Epithelial cell of esophagus (primary cell): ENCODE results near the gene ABCB1.

Experiments
- DNase-seq: peaks from one replicate; pipeline ENCODE4 v3.0.0; 2010; ENCODE audit warnings: low read depth
- H3K4me3 ChIP-seq: 2 replicates; pipeline ENCODE4 v1.5.1; 2011; ENCODE audit warnings: mild to moderate bottlenecking, low read length, control low read depth
- TF ChIP-seq, protein P1 (sequence below): IDR thresholded peaks from 2 replicates; pipeline ENCODE4 v1.5.1; 2011; ENCODE audit warnings: low read depth, mild to moderate bottlenecking, low read length, control low read depth, inconsistent platforms; ENCODE audit not compliant: insufficient read depth; ENCODE audit errors: missing control alignments

Gene ABCB1

DNA sequence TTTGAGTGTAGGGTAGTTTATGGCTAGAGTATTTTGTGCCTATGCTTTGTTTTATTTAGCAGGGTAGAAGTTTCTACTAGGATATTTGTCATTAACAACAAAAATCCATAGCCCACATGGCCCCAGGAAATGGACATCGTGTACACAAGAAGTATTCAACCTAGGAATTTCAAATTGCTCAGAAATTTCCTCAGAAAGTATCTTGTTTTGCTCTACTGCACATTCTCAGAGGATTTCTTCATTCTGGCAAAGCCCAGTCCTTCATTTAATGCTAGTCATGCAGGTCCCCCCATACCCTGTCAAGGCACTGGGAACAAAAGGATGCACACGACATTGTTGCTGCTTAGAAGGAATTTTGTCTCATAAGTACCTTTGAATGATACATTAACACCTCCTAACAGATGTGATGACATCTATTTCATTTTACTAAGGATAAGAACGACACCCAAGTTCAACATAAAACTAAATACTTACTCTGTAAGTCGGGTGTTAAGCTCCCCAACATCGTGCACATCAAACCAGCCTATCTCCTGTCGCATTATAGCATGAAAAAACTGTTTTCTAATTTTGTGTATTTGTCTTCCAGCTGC, 34.3 kb downstream of the ABCB1 start:
- DNase-seq: no peak
- no peak overlapping the region for H3K4me3 ChIP-seq
- TF ChIP-seq, protein P1, sequence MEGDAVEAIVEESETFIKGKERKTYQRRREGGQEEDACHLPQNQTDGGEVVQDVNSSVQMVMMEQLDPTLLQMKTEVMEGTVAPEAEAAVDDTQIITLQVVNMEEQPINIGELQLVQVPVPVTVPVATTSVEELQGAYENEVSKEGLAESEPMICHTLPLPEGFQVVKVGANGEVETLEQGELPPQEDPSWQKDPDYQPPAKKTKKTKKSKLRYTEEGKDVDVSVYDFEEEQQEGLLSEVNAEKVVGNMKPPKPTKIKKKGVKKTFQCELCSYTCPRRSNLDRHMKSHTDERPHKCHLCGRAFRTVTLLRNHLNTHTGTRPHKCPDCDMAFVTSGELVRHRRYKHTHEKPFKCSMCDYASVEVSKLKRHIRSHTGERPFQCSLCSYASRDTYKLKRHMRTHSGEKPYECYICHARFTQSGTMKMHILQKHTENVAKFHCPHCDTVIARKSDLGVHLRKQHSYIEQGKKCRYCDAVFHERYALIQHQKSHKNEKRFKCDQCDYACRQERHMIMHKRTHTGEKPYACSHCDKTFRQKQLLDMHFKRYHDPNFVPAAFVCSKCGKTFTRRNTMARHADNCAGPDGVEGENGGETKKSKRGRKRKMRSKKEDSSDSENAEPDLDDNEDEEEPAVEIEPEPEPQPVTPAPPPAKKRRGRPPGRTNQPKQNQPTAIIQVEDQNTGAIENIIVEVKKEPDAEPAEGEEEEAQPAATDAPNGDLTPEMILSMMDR: no peak

DNA sequence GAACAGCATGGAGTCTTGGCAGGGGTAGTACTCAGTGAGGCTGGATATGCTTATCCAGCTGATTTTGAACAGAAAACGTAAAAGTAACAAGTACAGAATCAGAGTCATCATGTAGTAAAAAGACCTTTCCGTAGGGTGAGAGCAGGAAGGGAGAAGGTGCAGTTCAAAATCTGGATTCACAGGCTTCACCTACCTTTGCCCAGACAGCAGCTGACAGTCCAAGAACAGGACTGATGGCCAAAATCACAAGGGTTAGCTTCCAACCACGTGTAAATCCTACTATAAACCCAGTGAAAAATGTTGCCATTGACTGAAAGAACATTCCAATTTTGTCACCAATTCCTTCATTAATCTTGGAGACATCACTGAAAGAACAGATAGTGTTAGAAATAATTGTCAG, 34.8 kb downstream of the ABCB1 start:
- DNase-seq: no peak
- TF ChIP-seq, protein P1: no peak

DNA sequence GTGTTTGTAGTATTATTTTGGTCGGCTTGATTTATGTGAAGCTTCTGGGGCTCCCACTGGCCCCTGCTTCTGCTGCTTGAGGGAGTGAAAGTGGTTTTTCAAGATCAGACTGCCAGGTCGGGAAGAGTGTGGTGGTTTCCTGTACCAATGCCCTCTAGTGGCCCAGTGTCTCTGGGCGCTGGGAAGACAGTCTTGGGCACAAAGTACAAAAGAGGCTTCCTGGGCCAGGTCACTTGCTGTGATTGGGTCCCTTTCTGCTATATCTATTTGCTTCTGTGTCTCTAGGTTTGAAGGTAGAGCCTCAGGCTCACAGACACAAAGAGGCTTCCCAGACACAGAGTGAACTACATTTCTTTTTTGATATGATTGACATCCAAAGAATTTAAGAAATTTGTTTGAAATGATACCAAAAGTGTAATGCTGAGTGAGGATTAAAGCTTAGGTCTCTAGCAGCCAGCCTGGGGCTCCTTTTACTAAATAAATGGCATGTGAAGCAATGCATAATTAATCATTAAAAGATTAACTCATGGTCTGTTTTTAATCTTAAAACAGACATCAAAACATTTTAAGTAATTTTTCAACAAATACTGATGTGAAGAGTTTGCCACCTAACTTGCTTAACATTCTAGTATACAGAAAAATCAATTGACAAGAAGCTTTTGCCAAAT, 36.3 kb downstream of the ABCB1 start:
- H3K4me3 ChIP-seq: no peak overlapping the region
- peak; percentile 47 for DNase-seq
- TF ChIP-seq, protein P1: peak; percentile 73

More for the DNA sequence above, 34.8 kb downstream of the ABCB1 start:
- no peak overlapping the region for H3K4me3 ChIP-seq

DNA sequence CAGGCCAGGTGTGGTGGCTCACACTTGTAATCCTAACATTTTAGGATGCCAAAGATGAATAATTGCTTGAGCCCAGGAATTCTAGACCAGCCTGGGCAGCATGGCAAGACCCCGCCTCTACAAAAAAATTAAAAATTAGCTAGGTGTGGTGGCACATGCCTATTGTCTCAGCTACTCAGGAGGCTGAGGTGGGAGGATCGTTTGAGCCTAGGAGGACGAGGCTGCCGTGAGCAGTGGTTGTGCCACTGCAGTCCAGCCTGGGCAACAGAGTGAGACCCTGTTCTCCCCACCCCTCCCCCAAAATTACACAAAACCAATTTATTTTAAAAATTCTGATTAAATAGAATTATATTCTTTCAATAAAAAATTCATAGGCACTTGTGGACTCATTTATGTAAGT, 39.0 kb downstream of the ABCB1 start:
- no peak for DNase-seq

DNA sequence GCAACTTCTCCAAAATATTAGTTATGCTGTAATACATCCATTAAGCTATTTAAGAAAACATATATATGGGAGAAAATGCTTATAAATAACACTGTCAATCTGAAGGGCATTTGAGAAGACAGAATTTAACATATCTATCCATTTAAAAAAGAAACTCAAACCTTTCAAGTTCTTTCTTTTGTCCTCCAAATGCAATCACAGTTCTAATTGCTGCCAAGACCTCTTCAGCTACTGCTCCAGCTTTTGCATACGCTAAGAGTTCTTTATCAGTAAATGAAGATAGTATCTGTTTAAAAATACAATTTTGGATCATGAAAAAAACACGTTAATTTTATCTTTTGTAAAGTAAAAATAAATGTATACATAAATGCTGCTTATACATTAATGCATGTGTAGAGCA, 39.6 kb downstream of the ABCB1 start:
- TF ChIP-seq, protein P1: no peak
- no peak overlapping the region for H3K4me3 ChIP-seq
- no peak for DNase-seq

More for the DNA sequence above, 39.0 kb downstream of the ABCB1 start:
- H3K4me3 ChIP-seq: no peak overlapping the region
- TF ChIP-seq, protein P1: no peak

DNA sequence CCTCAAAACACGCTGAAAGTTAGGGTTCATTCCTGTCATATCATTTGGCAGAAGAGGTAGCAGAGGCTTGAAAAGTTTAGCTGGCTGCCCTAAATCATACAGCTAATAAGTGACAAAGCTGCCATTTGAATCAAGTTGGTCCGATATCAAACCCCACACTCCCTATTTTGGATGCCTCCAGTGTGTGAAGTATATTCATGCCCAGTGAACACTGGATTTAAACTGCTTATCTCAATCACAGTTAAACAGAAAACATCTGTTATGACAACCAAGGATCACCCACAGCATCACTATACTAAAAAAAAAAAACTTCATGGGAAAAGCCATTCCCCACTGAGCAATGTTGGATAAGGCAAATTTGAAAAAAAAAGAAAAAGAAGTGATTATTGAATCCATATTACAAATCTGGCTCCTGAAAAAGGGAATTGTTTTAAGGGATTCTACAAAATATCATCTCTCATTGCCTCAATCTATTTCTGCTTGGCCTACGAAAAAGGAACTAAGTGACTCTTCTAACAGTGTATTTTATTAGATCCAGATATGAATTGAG, 48.3 kb downstream of the ABCB1 start:
- H3K4me3 ChIP-seq: no peak overlapping the region
- no peak for DNase-seq
- TF ChIP-seq, protein P1: no peak
